Measurements from ENCODE around the gene MAFG. TPM values are rescaled to one million over a fixed set of nuclear protein-coding genes. Genes with fewer than 3 reads are reported as not detected.
"Not testable (repeated sequence)": the region's sequence is repeated elsewhere in the genome, so short reads cannot be mapped to it uniquely, and the experiment has no call there.

MAFG gene
- total RNA-seq, 1 donor: 19.1 TPM

GRCh38 chr17:81921537-81921862, 6.0 kb downstream of the MAFG start:
- no peak overlapping the region for H3K4me3 ChIP-seq (ENCODE audit: low read depth, low read length)
- no peak for DNase-seq (ENCODE audit: low read depth)
- TF ChIP-seq CTCF (IDR thresholded peaks at IDR 0.05; ENCODE audit: insufficient read depth, low read length): no peak

GRCh38 chr17:81920612-81921536, 6.7 kb downstream of the MAFG start:
- no peak for DNase-seq (ENCODE audit: low read depth)
- no peak for TF ChIP-seq CTCF (IDR thresholded peaks at IDR 0.05; ENCODE audit: insufficient read depth, low read length)
- no peak overlapping the region for H3K4me3 ChIP-seq (ENCODE audit: low read depth, low read length)

GRCh38 chr17:81918832-81919545, 8.5 kb downstream of the MAFG start:
- no peak for DNase-seq (ENCODE audit: low read depth)

GRCh38 chr17:81918333-81918669, 9.2 kb downstream of the MAFG start:
- H3K4me3 ChIP-seq (ENCODE audit: low read depth, low read length): peak overlapping the region; percentile 35
- DNase-seq (ENCODE audit: low read depth): not testable (repeated sequence)

More at GRCh38 chr17:81918832-81919545, 8.5 kb downstream of the MAFG start:
- TF ChIP-seq CTCF (IDR thresholded peaks at IDR 0.05; ENCODE audit: insufficient read depth, low read length): no peak
- H3K4me3 ChIP-seq (ENCODE audit: low read depth, low read length): no peak overlapping the region

- H3K4me3 ChIP-seq (ENCODE audit: low read depth, low read length): peak within 1 kb of the TSS; percentile 78
- peak; percentile 66 for DNase-seq (ENCODE audit: low read depth)
- no peak for TF ChIP-seq CTCF (IDR thresholded peaks at IDR 0.05; ENCODE audit: insufficient read depth, low read length)
Observed at GRCh38 chr17:81917565-81918332, 9.8 kb downstream of the MAFG start, which contains the start of gene SIRT7. Gene SIRT7 (minus strand): TSS chr17:81918176. CDS start chr17:81918131, 45 bp downstream.

GRCh38 chr17:81916234-81917001, 11.1 kb downstream of the MAFG start:
- peak overlapping the region; percentile 78 for H3K4me3 ChIP-seq (ENCODE audit: low read depth, low read length)
- peak; percentile 88 for DNase-seq (ENCODE audit: low read depth)
- TF ChIP-seq CTCF (IDR thresholded peaks at IDR 0.05; ENCODE audit: insufficient read depth, low read length): no peak

Data from fibroblast of the aortic adventitia (primary cell).